Measurements from ENCODE around the gene RGPD4. TPM values are rescaled to one million over a fixed set of nuclear protein-coding genes. Genes with fewer than 3 reads are reported as not detected.

The RGPD4 gene
- total RNA-seq, 2 donors from 2014 or later: not detected

GRCh38 chr2:107804608-107805498 lies 21.8 kb upstream of the RGPD4 start:
- WGBS, 2 donors: 82 to 88% methylated on average over 6 of the region's 6 CpGs
- ATAC-seq: no peak
- Histone ChIP-seq H3K9me3 (no peaks in the 10 kb centered on the region), H3K36me3 (replicated peaks in 1 of 2; ENCODE audit: insufficient read depth in 1 of 2, low read depth in 2 of 2) (no peaks in the 10 kb centered on the region), H3K27me3 (no peaks in the 10 kb centered on the region), H3K4me1 (peaks cover 4% of the 10 kb centered on the region), H3K4me3 (no peak overlapping the region), H3K27ac (no peak overlapping the region)
- intact Hi-C loops (cut with DNase I): no loop called here
- no peak for TF ChIP-seq POLR2A (IDR thresholded peaks at IDR 0.05)
- TF ChIP-seq, protein P1, sequence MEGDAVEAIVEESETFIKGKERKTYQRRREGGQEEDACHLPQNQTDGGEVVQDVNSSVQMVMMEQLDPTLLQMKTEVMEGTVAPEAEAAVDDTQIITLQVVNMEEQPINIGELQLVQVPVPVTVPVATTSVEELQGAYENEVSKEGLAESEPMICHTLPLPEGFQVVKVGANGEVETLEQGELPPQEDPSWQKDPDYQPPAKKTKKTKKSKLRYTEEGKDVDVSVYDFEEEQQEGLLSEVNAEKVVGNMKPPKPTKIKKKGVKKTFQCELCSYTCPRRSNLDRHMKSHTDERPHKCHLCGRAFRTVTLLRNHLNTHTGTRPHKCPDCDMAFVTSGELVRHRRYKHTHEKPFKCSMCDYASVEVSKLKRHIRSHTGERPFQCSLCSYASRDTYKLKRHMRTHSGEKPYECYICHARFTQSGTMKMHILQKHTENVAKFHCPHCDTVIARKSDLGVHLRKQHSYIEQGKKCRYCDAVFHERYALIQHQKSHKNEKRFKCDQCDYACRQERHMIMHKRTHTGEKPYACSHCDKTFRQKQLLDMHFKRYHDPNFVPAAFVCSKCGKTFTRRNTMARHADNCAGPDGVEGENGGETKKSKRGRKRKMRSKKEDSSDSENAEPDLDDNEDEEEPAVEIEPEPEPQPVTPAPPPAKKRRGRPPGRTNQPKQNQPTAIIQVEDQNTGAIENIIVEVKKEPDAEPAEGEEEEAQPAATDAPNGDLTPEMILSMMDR (IDR thresholded peaks at IDR 0.05): no peak
- DNase-seq: no peak

- no peak for ATAC-seq
- H3K27me3 ChIP-seq: no peaks in the 10 kb centered on the region
- no peak overlapping the region for H3K4me3 ChIP-seq
- TF ChIP-seq POLR2A (IDR thresholded peaks at IDR 0.05): no peak
- TF ChIP-seq, protein P1 (IDR thresholded peaks at IDR 0.05): no peak
- no peaks in the 10 kb centered on the region for H3K36me3 ChIP-seq (replicated peaks in 1 of 2; ENCODE audit: insufficient read depth in 1 of 2, low read depth in 2 of 2)
- no peak overlapping the region for H3K27ac ChIP-seq
- 80 to 81% methylated on average over 4 of the region's 4 CpGs for WGBS, 2 donors
- no peaks in the 10 kb centered on the region for H3K9me3 ChIP-seq
- DNase-seq: no peak
- intact Hi-C loops (cut with DNase I): no loop called here
- H3K4me1 ChIP-seq: peaks cover 4% of the 10 kb centered on the region
These were observed 19.8 kb upstream of the RGPD4 start for GRCh38 chr2:107806901-107807300.

GRCh38 chr2:107807988-107808387 lies 18.7 kb upstream of the RGPD4 start:
- Histone ChIP-seq H3K27ac (peak overlapping the region in 3 of 4 donors; percentile 0 to 44 (median 16)), H3K27me3 (no peaks in the 10 kb centered on the region), H3K9me3 (no peaks in the 10 kb centered on the region), H3K4me1 (peaks cover 4% of the 10 kb centered on the region), H3K36me3 (replicated peaks in 1 of 2; ENCODE audit: insufficient read depth in 1 of 2, low read depth in 2 of 2) (no peaks in the 10 kb centered on the region), H3K4me3 (no peak overlapping the region)
- no peak for ATAC-seq
- TF ChIP-seq POLR2A (IDR thresholded peaks at IDR 0.05): no peak
- TF ChIP-seq, protein P1 (IDR thresholded peaks at IDR 0.05): no peak
- no peak for DNase-seq
- 84 to 92% methylated on average over 7 of the region's 7 CpGs for WGBS, 2 donors
- intact Hi-C loops (cut with DNase I): no loop called here

GRCh38 chr2:107808959-107809358 lies 17.7 kb upstream of the RGPD4 start:
- ATAC-seq (peak; percentile 51), DNase-seq (peak in 3 of 4 donors; percentile 5 to 17 (median 13))
- intact Hi-C loops (cut with DNase I): no loop called here
- Histone ChIP-seq H3K4me3 (no peak overlapping the region), H3K4me1 (peaks cover 4% of the 10 kb centered on the region), H3K27ac (peak overlapping the region in 3 of 4 donors; percentile 0 to 44 (median 16)), H3K9me3 (no peaks in the 10 kb centered on the region), H3K27me3 (no peaks in the 10 kb centered on the region), H3K36me3 (replicated peaks in 1 of 2; ENCODE audit: insufficient read depth in 1 of 2, low read depth in 2 of 2) (no peaks in the 10 kb centered on the region)
- TF ChIP-seq POLR2A (IDR thresholded peaks at IDR 0.05): no peak
- TF ChIP-seq, protein P1 (IDR thresholded peaks at IDR 0.05): no peak
- 34 to 44% methylated on average over 7 of the region's 7 CpGs for WGBS, 2 donors
